Adrenal gland (tissue), 5 donors: ENCODE measurements around the gene GCH1.

Experiments used
- CTCF ChIP-seq, 6 experiments: fragments of 450-650 bp in 4 of 6; fragments of 200-600 bp in 2 of 6; sonication (generic) in 1 of 6; IDR thresholded peaks; 1 replicate in 5 of 6; 2 replicates in 1 of 6; pipeline versions ENCODE4 v1.5.1 to v1.8.0; 2016 to 2021; ENCODE audit warnings: antibody characterized with exemption in 6 of 6, mild to moderate bottlenecking in 2 of 6, moderate library complexity in 1 of 6
- POLR2A ChIP-seq, 2 donors: fragments of 450-650 bp; IDR thresholded peaks; one replicate each; pipeline ENCODE4 v1.6.1; 2017; ENCODE audit warnings: antibody characterized with exemption in 2 of 2, mild to moderate bottlenecking in 2 of 2, moderate library complexity in 1 of 2
- donor health status: DM: no; HTN: no; CAD: no.

DNA sequence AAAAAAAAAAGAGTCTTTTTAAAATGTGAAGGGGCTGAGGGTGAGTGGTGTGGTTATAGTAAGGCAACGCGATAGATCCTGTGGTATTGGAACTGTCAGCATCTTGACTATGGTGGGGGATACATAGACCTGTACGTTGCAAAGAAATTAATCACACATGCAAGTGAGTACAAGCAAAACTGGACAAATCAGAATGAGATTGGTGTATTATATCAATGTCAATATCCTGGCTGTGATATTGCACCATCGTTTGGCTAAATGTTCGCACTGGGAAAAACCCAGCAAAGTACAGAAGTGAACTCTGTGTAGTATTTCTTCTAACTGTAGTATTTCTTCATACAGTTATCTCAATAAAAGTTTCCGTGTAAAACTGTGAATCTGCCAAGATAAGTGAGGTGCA, 67.9 kb downstream of the GCH1 start:
- TF ChIP-seq CTCF (IDR thresholded peaks at IDR 0.05) (no peak), POLR2A (IDR thresholded peaks at IDR 0.05) (no peak)
